ENCODE measurements around the gene PHLDB1.

GRCh38 chr11:118644496-118644895, 37.1 kb downstream of the PHLDB1 start:
- TF ChIP-seq POLR2A (IDR thresholded peaks at IDR 0.05): no peak
- no peak for TF ChIP-seq CTCF (IDR thresholded peaks at IDR 0.05)
